ENCODE measurements around the gene SIPA1L2.

Gene SIPA1L2

GRCh38 chr1:232630047-232630893 is at the start of gene SIPA1L2:
TSS of gene SIPA1L2 (minus strand) at chr1:232630133. CDS start at chr1:232515339, 114,794 bp downstream.
- in situ Hi-C loops (cut with HindIII; ENCODE audit: low sequenced_read_pairs): no loop called here

GRCh38 chr1:232678185-232678886 is 48.4 kb upstream of the SIPA1L2 start:
- in situ Hi-C loops (cut with HindIII; ENCODE audit: low sequenced_read_pairs): no loop called here

- in situ Hi-C loops (cut with HindIII; ENCODE audit: low sequenced_read_pairs): no loop called here
These were observed 46.4 kb upstream of the SIPA1L2 start for GRCh38 chr1:232676307-232676706.

- in situ Hi-C loops (cut with HindIII; ENCODE audit: low sequenced_read_pairs): no loop called here
These were observed 46.0 kb upstream of the SIPA1L2 start for GRCh38 chr1:232675898-232676297.

GRCh38 chr1:232675260-232675659 is 45.3 kb upstream of the SIPA1L2 start:
- in situ Hi-C loops (cut with HindIII; ENCODE audit: low sequenced_read_pairs): no loop called here

GRCh38 chr1:232673256-232673655 is 43.3 kb upstream of the SIPA1L2 start:
- in situ Hi-C loops (cut with HindIII; ENCODE audit: low sequenced_read_pairs): no loop called here

GRCh38 chr1:232669981-232670747 is 40.2 kb upstream of the SIPA1L2 start:
- in situ Hi-C loops (cut with HindIII; ENCODE audit: low sequenced_read_pairs): no loop called here

GRCh38 chr1:232667778-232668165 is 37.8 kb upstream of the SIPA1L2 start:
- in situ Hi-C loops (cut with HindIII; ENCODE audit: low sequenced_read_pairs): no loop called here

- in situ Hi-C loops (cut with HindIII; ENCODE audit: low sequenced_read_pairs): no loop called here
These were observed 37.3 kb upstream of the SIPA1L2 start for GRCh38 chr1:232667094-232667777.

- in situ Hi-C loops (cut with HindIII; ENCODE audit: low sequenced_read_pairs): no loop called here
These were observed 35.2 kb upstream of the SIPA1L2 start for GRCh38 chr1:232664844-232665777.

GRCh38 chr1:232662910-232663309 is 33.0 kb upstream of the SIPA1L2 start:
- in situ Hi-C loops (cut with HindIII; ENCODE audit: low sequenced_read_pairs): no loop called here

- in situ Hi-C loops (cut with HindIII; ENCODE audit: low sequenced_read_pairs): no loop called here
These were observed 28.5 kb upstream of the SIPA1L2 start for GRCh38 chr1:232658386-232658785.

- in situ Hi-C loops (cut with HindIII; ENCODE audit: low sequenced_read_pairs): no loop called here
These were observed 27.6 kb upstream of the SIPA1L2 start for GRCh38 chr1:232657426-232658005.

GRCh38 chr1:232655746-232656085 is 25.8 kb upstream of the SIPA1L2 start:
- in situ Hi-C loops (cut with HindIII; ENCODE audit: low sequenced_read_pairs): no loop called here

GRCh38 chr1:232655028-232655745 is 25.3 kb upstream of the SIPA1L2 start:
- in situ Hi-C loops (cut with HindIII; ENCODE audit: low sequenced_read_pairs): no loop called here

- in situ Hi-C loops (cut with HindIII; ENCODE audit: low sequenced_read_pairs): no loop called here
These were observed 23.9 kb upstream of the SIPA1L2 start for GRCh38 chr1:232653789-232654188.

- in situ Hi-C loops (cut with HindIII; ENCODE audit: low sequenced_read_pairs): no loop called here
These were observed 20.9 kb upstream of the SIPA1L2 start for GRCh38 chr1:232650845-232651244.

- in situ Hi-C loops (cut with HindIII; ENCODE audit: low sequenced_read_pairs): no loop called here
These were observed 20.5 kb upstream of the SIPA1L2 start for GRCh38 chr1:232650418-232650817.

GRCh38 chr1:232648316-232648715 is 18.4 kb upstream of the SIPA1L2 start:
- in situ Hi-C loops (cut with HindIII; ENCODE audit: low sequenced_read_pairs): no loop called here

All from endothelial cell of hepatic sinusoid (primary cell).